GM18519 (cell line): Measurements from ENCODE around the gene SLC1A2.

Experiments used
- ATAC-seq: cut with Tn5 transposase; IDR thresholded peaks from one replicate; pipeline ENCODE4 v1.9.1; 2021; ENCODE audit warnings: mild to moderate bottlenecking, moderate library complexity; ENCODE audit not compliant: unreplicated experiment, low FRiP score

Gene SLC1A2

GRCh38 chr11:35307221-35307621, 112.1 kb downstream of the SLC1A2 start:
- ATAC-seq: no peak

- no peak for ATAC-seq
Observed at GRCh38 chr11:35305670-35306382, 113.5 kb downstream of the SLC1A2 start.

DNA sequence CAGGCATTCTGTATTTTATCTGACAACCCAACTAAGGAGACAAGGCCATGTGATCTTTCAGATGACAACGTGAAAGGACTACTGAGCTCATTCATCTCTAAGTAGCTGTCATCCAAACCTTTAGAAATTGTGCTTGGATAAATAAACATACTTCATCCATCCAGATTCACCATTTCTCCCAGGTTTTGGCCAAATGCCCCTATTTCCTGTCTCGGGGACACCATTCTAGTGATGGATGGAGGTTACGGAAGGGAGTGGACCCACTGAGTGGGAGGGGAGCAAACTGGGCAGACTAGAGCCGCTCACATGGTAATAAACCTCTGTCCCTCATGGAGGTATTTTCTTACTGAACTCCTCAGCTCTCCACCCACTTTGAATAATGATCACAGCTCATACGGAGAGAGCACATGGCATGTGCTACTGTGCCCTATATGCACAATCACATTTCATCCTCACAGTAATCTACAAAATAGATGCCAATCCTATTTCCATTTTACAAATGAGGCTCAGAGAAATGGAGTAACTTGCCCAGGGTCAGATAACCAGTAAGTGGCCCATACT, 114.4 kb downstream of the SLC1A2 start:
- ATAC-seq: no peak

DNA sequence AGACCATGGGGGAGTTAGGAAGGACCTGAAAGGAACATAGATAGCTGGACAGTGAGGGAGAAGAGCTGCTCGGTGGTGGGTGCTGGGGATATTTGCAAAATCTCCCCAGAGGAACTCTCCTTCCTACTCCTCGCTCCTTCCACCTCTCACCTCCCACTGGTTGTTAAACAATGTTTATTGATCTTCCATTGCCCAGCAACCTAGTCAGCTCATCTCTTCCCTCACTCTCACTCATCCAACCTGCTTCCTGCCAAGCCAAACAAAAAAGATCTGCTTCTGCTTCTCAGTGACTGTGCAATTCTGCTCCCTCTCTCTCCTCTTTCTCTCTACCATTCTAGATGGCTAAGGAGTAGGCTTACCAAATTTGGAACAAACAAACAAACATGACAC, 115.0 kb downstream of the SLC1A2 start:
- ATAC-seq: no peak

DNA sequence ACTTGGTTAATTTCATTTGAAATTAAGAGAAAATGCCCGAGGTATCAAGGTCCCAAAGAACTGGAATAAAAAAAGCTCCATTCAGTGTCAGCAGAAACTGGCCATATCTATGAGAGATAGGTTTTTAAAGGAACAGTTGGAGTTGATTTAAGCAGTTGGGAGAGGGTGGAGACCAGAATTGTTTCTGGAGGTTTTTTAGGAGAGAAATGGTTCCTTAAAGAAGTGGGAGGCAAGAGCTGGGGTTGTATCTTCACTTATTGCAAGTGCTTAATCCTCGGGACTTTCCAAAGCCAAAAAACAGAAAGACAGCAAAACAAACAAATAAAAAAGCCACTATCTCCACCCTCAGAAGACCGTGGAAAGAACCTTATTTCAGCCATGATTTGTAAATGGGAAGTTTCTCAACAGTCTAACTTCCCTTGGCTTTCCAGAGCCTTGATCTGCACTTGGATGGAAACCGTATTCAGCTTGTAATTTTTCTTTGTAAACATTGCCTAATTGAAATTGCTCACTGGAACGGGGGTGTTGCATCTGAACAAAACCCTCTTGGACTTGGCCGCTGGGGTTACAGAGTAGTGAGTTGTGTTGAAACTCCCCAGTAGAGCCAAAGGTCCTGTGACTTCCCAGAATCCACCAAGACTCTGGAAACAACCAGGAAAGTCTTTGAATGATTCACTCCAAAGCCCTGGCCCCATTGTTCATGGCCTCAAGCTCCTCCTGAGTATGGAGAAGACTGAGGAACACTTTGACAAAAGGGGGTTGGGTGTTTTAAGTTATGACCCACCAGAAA, 115.6 kb downstream of the SLC1A2 start:
- ATAC-seq: no peak

DNA sequence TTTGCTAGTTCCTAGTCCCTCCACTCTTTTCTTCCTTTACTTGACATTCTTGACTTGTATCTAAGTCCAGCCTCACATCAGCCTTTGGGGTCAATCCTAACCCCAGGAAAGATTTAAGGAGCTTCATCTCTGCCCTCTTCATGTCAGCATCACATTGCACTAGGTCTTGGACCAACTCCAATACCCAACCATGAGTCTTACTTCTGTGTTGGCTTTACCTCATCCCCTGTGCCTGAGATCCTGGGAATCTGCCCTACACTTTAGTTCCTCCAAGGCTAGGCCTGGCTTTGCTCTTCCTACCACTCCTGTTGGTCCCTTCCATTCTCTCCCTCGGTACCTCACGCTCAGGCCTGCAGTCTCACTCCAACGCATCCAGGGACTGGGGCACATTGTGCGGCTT, 117.0 kb downstream of the SLC1A2 start:
- no peak for ATAC-seq

DNA sequence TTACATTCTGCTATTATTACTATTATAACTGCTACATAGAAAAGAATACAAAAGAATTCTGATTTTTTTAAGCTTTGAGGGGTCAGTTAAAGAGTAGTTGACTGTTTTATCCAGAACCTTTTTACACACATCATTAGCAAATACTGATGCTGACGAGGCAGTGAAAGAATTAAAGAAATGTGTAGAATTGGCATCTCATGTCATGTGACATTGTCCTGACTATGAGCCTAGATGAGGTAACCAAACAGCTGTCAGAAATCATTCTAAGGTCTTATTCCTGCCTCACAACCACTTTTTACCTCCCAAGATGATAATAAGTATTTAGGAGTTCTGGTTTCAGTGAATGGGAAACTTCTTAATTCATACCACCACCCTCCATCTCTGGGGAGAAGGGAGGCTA, 121.0 kb downstream of the SLC1A2 start:
- no peak for ATAC-seq

GRCh38 chr11:35295751-35296150, 123.6 kb downstream of the SLC1A2 start:
- ATAC-seq: no peak

DNA sequence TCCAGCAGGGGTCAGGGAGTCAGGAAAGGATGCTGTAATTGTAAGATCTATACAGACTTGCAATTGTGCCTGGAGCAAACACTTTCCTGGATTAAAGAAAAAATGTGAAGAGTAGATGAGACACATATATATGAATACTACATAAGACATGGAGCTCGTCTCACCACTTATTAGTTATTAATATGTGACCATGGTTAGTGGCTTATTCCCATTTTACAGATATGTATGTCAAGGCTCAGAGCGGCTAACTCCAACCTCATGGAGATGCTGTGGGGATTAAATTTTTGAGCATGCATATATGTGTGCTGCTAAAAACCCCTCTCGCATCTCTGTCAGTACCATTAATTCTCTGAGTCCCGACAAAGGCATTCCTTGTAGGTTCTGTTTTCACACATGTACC, 125.7 kb downstream of the SLC1A2 start:
- no peak for ATAC-seq

- ATAC-seq: no peak
Observed at GRCh38 chr11:35293035-35293434, 126.3 kb downstream of the SLC1A2 start.

GRCh38 chr11:35292279-35292678, 127.1 kb downstream of the SLC1A2 start:
- ATAC-seq: no peak

DNA sequence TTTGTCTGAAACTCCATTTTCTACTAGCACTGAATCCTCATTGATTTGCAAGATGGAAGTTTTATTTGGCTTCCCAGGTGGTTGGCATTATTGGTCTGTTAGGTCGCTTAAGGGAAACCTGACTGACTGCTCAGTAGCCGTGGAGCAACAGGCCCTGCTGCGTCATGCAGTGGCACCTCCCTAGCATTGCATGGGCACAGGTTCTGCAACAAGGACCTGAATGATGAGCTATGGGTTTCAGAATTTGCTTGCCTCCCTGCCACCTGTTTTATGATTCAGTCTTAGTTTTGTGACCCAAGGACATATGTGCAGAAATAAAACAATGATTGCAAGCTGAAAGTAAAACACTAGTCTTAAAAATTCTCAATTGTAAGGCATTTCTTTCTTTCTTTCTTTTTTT, 128.5 kb downstream of the SLC1A2 start:
- no peak for ATAC-seq

DNA sequence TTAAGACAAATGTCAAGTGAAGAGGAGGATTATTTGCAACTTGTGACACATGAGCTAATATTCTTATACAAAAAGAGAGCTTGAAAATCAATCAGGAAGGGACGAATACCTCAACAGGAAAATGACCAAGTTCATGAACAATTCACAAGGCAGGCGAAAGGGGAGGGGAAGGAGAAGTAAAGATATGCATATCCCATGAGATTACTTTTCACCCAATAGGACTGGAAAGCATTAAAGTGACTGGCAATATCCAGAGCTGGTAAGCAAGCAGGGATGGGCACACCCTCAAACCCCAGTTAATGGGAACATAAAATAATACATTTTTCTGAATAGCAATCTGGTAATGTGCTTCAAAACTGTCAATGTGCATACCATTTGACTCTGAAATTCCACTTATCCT, 129.5 kb downstream of the SLC1A2 start:
- ATAC-seq: no peak

- ATAC-seq: no peak
Observed at GRCh38 chr11:35288817-35289541, 130.4 kb downstream of the SLC1A2 start.

DNA sequence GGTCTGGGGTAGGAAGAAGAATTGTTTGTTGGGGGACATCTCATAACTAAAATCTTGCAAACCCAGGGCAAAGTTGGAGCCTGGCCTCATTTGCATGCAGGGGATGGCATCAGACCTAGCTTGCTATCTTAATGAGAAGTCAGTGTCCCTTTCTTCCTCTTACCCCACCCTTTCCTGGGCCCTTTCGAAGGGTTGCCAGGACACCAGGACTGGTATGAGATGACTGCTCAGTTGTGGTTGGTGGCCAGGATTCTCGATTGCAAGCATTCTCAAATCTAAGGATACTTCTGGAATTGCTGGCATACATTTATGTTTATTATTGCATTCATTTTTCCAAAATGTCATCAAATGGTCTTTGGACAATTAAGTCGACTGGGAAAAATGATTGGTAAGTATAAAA, 131.0 kb downstream of the SLC1A2 start:
- ATAC-seq: no peak

DNA sequence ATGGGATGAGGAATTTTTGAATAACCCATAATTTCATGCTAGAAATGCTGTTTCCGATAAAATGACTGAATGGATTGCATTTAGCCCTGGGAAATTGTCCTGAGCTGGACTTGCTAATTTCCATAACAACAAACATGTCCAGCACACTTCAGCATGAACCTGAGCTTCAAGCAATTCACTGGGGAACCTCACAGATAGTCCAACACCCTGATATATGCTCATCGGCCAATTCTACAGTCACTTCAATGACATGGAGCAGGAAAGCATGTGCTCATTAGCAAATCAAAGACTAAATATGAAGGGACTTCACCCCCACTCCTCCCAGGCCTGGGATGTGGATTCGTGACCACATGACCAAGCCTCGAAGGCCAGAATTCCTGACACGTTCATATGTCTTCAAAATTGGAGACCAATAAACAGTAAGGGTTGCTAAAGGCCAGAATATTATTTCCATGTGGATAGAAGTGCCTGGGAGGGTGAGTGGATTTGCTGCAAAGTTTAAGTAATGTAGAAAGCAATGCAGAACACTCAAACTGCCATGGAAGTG, 131.9 kb downstream of the SLC1A2 start:
- ATAC-seq: no peak

DNA sequence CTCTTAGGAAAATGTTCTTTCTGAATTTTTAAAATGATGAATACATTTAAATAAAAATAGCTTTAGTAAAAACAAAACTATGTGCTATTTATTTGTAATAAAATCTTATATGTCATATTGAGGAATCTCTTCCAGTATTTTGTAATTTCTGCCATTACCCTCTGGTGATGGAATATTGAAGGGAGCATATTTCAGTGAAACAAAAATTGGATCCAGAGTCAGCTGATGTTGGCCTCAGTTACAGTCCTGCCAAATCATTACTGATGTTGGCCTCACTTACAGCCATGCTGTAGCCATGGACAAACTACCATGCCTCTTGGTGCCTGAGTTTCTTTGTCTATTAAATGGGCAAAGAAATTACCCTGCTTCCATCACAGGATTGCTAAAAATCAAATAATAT, 133.2 kb downstream of the SLC1A2 start:
- no peak for ATAC-seq

GRCh38 chr11:35285471-35285870, 133.9 kb downstream of the SLC1A2 start:
- ATAC-seq: no peak

DNA sequence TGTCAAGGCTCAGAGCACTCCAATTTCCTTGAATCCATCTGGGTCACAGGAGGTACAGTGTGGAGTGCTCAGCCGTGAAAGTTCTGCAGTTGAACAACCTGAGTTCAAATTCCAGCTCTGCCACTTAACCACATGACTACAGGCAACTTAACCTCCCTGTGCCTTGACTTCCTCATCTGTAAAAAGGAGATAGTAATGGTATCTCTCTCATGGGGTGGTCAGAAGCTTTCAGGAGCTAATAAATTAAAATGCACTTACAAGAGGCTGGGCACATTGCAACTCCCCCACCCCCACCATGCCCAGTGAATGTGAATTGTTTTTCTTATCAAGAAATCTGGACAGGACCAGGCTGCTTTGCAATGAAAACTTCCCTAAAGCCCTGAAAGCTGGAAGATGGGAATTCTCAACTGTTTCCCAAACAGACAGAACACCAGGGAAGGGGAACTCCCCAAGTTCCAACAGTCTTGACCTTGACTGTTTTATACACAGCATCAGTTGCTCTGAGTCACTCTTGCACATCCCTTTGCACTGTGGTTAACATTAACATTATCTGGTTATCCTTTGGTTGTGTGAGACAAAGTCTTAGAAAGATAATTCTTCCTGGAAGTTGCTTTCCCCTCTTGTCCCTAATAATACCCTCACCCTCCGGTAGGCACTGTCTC, 137.0 kb downstream of the SLC1A2 start:
- no peak for ATAC-seq

DNA sequence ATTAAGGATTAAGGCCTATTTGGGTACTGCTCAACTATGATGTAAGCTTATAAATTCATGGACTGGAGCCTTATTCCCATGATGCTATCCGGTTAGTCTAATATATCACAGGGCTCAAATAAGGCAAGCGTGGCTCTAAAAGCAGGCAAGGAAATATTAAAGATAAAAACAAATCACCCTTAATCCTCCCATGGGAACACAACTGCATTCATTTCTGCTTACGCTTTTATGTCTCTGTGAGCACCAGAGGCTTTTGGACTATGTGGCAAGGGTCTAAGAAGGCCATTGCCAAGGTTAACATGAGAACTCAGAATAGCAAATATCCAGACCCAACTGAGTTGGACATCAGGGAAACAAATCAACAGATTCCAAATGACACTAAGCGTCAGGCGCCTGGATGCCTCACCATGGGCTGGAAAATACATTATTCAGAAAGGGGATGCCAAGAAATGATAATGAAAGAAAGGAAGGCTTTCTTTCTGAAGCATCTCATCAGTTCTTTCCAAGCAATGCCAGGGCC, 138.1 kb downstream of the SLC1A2 start:
- no peak for ATAC-seq
